Neural progenitor cell (in vitro differentiated cells): ENCODE data around the gene BMERB1. TPM values are rescaled to one million over a fixed set of nuclear protein-coding genes. Genes with fewer than 3 reads are reported as not detected.
"Not testable (repeated sequence)": the region's sequence is repeated elsewhere in the genome, so short reads cannot be mapped to it uniquely, and the experiment has no call there.

ENCODE experiments used
- DNase-seq: peaks from one replicate; pipeline ENCODE4 v3.0.0-alpha.2; 2016; ENCODE audit warnings: low spot score
- H2AFZ ChIP-seq: fragments of 200-600 bp; sonication (generic); replicated peaks from 2 replicates; pipeline ENCODE4 v1.6.1; 2016; ENCODE audit warnings: antibody characterized with exemption
- H3F3A ChIP-seq: fragments of 200-600 bp; sonication (generic); 2 replicates; pipeline ENCODE4 v1.6.1; 2016; ENCODE audit warnings: antibody characterized with exemption, low read depth
- H3K27ac ChIP-seq: fragments of 200-600 bp; sonication (generic); 2 replicates; pipeline ENCODE4 v1.5.1; 2016; ENCODE audit warnings: mild to moderate bottlenecking
- H3K27me3 ChIP-seq: fragments of 200-600 bp; sonication (generic); 2 replicates; pipeline ENCODE4 v1.6.1; 2016; ENCODE audit warnings: mild to moderate bottlenecking, moderate library complexity
- H3K36me3 ChIP-seq: fragments of 200-600 bp; sonication (generic); 2 replicates; pipeline ENCODE4 v1.5.1; 2016
- H3K4me1 ChIP-seq: fragments of 200-600 bp; sonication (generic); 2 replicates; pipeline ENCODE4 v1.6.1; 2016; ENCODE audit warnings: mixed run types
- H3K4me2 ChIP-seq: fragments of 200-600 bp; sonication (generic); 2 replicates; pipeline ENCODE4 v1.6.1; 2016
- H3K4me3 ChIP-seq: fragments of 200-600 bp; sonication (generic); 2 replicates; pipeline ENCODE4 v1.5.1; 2016
- H3K79me2 ChIP-seq: fragments of 200-600 bp; sonication (generic); 2 replicates; pipeline ENCODE4 v1.6.1; 2016; ENCODE audit warnings: low read depth
- H3K9ac ChIP-seq: fragments of 200-600 bp; sonication (generic); 2 replicates; pipeline ENCODE4 v1.6.1; 2016
- H3K9me3 ChIP-seq: fragments of 200-600 bp; sonication (generic); 2 replicates; pipeline ENCODE4 v1.5.1; 2016; ENCODE audit warnings: low read depth
- H4K20me1 ChIP-seq: fragments of 200-600 bp; sonication (generic); 2 replicates; pipeline ENCODE4 v1.6.1; 2016; ENCODE audit warnings: low read depth
- H3K27ac Mint-ChIP-seq: 3 replicates; pipeline ENCODE4 v1.8.0; 2021; ENCODE audit warnings: mixed read lengths
- H3K27me3 Mint-ChIP-seq: 2 replicates; pipeline ENCODE4 v1.8.0; 2022; ENCODE audit warnings: low read depth, mild to moderate bottlenecking, inconsistent platforms, moderate library complexity, mixed read lengths; ENCODE audit not compliant: insufficient read depth
- H3K36me3 Mint-ChIP-seq: 3 replicates; pipeline ENCODE4 v1.8.0; 2021; ENCODE audit warnings: mixed read lengths
- H3K4me1 Mint-ChIP-seq: 3 replicates; pipeline ENCODE4 v1.8.0; 2021; ENCODE audit warnings: mixed read lengths
- H3K4me3 Mint-ChIP-seq: 3 replicates; pipeline ENCODE4 v1.8.0; 2021; ENCODE audit warnings: mild to moderate bottlenecking, moderate library complexity, mixed read lengths
- H3K9me3 Mint-ChIP-seq: 3 replicates; pipeline ENCODE4 v1.8.0; 2020; ENCODE audit warnings: mixed read lengths
- EZH2 ChIP-seq: fragments of 200-600 bp; sonication (generic); IDR thresholded peaks from 2 replicates; pipeline ENCODE4 v1.6.1; 2017; ENCODE audit warnings: antibody characterized with exemption, mild to moderate bottlenecking, moderate library complexity
- EZH2phosphoT487 ChIP-seq: fragments of 200-600 bp; sonication (generic); IDR thresholded peaks from 2 replicates; pipeline ENCODE4 v1.6.1; 2017; ENCODE audit warnings: antibody characterized with exemption
- total RNA-seq: library from RNA; depleted of rRNA; stranded (reverse); fragments of >200 nt; gene quantifications from 2 replicates; pipeline ENCODE4 v1.2.3, GENCODE V29; 2015; ENCODE audit warnings: low replicate concordance
- TF ChIP-seq, protein P1 (sequence below): fragments of 200-600 bp; sonication (generic); IDR thresholded peaks from 2 replicates; pipeline ENCODE4 v1.5.1; 2017; ENCODE audit warnings: antibody characterized with exemption, mild to moderate bottlenecking

The BMERB1 gene
- total RNA-seq, 1 donor from 2014 or later: 39.0 TPM

- TF ChIP-seq EZH2: no peak
- TF ChIP-seq, protein P1, sequence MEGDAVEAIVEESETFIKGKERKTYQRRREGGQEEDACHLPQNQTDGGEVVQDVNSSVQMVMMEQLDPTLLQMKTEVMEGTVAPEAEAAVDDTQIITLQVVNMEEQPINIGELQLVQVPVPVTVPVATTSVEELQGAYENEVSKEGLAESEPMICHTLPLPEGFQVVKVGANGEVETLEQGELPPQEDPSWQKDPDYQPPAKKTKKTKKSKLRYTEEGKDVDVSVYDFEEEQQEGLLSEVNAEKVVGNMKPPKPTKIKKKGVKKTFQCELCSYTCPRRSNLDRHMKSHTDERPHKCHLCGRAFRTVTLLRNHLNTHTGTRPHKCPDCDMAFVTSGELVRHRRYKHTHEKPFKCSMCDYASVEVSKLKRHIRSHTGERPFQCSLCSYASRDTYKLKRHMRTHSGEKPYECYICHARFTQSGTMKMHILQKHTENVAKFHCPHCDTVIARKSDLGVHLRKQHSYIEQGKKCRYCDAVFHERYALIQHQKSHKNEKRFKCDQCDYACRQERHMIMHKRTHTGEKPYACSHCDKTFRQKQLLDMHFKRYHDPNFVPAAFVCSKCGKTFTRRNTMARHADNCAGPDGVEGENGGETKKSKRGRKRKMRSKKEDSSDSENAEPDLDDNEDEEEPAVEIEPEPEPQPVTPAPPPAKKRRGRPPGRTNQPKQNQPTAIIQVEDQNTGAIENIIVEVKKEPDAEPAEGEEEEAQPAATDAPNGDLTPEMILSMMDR: no peak
- no peak for TF ChIP-seq EZH2phosphoT487
These were observed 18.0 kb downstream of the BMERB1 start for GRCh38 chr16:15452246-15452855.

GRCh38 chr16:15453296-15453695 is 18.9 kb downstream of the BMERB1 start:
- H3K4me3 Mint-ChIP-seq, H3K27ac Mint-ChIP-seq, H3K36me3 Mint-ChIP-seq: not testable (repeated sequence)

More at GRCh38 chr16:15452246-15452855, 18.0 kb downstream of the BMERB1 start:
- no peaks in the 10 kb centered on the region for H3K4me1 ChIP-seq
- no peak overlapping the region for H3K4me2 ChIP-seq
- Mint-ChIP-seq H3K4me1 (no peaks in the 10 kb centered on the region), H3K9me3 (no peaks in the 10 kb centered on the region), H3K27ac (no peak overlapping the region), H3K36me3 (peaks cover 5% of the 10 kb centered on the region), H3K27me3 (no peaks in the 10 kb centered on the region), H3K4me3 (no peak overlapping the region)
- H3K27ac ChIP-seq: no peak overlapping the region
- peaks cover 14% of the 10 kb centered on the region for H4K20me1 ChIP-seq
- no peaks in the 10 kb centered on the region for H3K27me3 ChIP-seq
- no peak overlapping the region for H3K9ac ChIP-seq
- no peak overlapping the region for H2AFZ ChIP-seq
- no peaks in the 10 kb centered on the region for H3K9me3 ChIP-seq
- no peak overlapping the region for H3K4me3 ChIP-seq
- no peak for DNase-seq
- no peaks in the 10 kb centered on the region for H3K79me2 ChIP-seq
- no peaks in the 10 kb centered on the region for H3K36me3 ChIP-seq
- no peaks in the 10 kb centered on the region for H3F3A ChIP-seq

DNA sequence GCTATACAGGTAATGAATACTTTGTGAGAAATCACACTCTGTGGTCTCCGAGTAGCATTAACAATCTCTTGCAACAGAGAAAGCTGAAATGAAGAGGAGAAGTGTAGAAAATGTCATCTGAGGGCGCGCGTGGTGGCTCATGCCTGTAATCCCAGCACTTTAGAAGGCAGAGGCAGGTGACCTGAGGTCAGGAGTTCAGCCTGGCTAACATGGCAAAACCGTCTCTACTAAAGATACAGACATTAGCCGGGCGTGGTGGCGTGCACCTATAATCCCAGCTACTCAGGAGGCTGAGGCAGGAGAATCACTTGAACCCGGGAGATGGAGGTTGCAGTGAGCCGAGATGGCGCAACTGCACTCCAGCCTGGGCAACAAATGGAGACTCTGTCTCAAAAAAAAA is 20.5 kb downstream of the BMERB1 start:
- not testable (repeated sequence) for H3K27me3 ChIP-seq, H3K79me2 ChIP-seq, H3K36me3 Mint-ChIP-seq, H3K27ac Mint-ChIP-seq, H3K9me3 Mint-ChIP-seq, H3K9me3 ChIP-seq, H3K4me2 ChIP-seq, H2AFZ ChIP-seq, H3K4me3 Mint-ChIP-seq, H3F3A ChIP-seq, H3K9ac ChIP-seq, H3K4me3 ChIP-seq, H3K27me3 Mint-ChIP-seq, DNase-seq, H3K4me1 ChIP-seq, H3K27ac ChIP-seq, H3K36me3 ChIP-seq, H3K4me1 Mint-ChIP-seq
- H4K20me1 ChIP-seq: peaks cover 14% of the 10 kb centered on the region

More at GRCh38 chr16:15453296-15453695, 18.9 kb downstream of the BMERB1 start:
- not testable (repeated sequence) for H3K4me2 ChIP-seq, H3K79me2 ChIP-seq, H3K4me3 ChIP-seq, H3K9ac ChIP-seq, H3F3A ChIP-seq, H3K27me3 Mint-ChIP-seq, H2AFZ ChIP-seq, H3K4me1 Mint-ChIP-seq, H3K4me1 ChIP-seq, H3K27me3 ChIP-seq, H3K9me3 ChIP-seq, DNase-seq, H3K27ac ChIP-seq, H3K9me3 Mint-ChIP-seq, H3K36me3 ChIP-seq
- H4K20me1 ChIP-seq: peaks cover 14% of the 10 kb centered on the region

DNA sequence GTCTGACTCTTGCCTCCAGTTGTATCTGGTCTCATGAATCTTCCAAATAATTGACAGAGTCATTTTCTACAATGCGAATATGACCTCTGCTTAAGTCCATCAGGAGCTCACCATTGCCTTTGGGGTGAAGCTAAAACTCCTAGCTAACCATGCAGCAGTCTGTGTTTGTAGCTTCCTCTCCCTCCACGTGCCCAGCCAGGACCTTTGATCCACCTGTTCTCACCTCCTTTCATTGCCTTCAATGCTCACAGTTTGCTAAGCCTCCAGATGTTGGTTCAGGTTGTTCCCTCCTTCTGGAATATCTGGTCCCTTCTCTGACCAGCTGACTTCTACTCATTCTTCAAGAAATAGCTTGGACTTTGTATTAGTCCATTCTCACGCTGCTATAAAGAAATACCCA is 23.0 kb downstream of the BMERB1 start:
- no peaks in the 10 kb centered on the region for H3K4me1 Mint-ChIP-seq
- Histone ChIP-seq H3K4me2 (no peak overlapping the region), H3K27me3 (no peaks in the 10 kb centered on the region), H3K4me3 (no peak overlapping the region), H3K9me3 (no peaks in the 10 kb centered on the region), H3F3A (no peaks in the 10 kb centered on the region), H3K27ac (no peak overlapping the region), H2AFZ (no peak overlapping the region), H4K20me1 (peaks cover 11% of the 10 kb centered on the region), H3K36me3 (no peaks in the 10 kb centered on the region), H3K4me1 (no peaks in the 10 kb centered on the region), H3K9ac (no peak overlapping the region), H3K79me2 (no peaks in the 10 kb centered on the region)
- no peaks in the 10 kb centered on the region for H3K9me3 Mint-ChIP-seq
- TF ChIP-seq EZH2phosphoT487 (no peak), EZH2 (no peak)
- TF ChIP-seq, protein P1: no peak
- H3K36me3 Mint-ChIP-seq: no peaks in the 10 kb centered on the region
- H3K27ac Mint-ChIP-seq: no peak overlapping the region
- DNase-seq: no peak
- H3K27me3 Mint-ChIP-seq: peaks cover 2% of the 10 kb centered on the region
- no peak overlapping the region for H3K4me3 Mint-ChIP-seq
